Duodenal mucosa (tissue), 2 donors: ENCODE data around the gene CFAP100.

ENCODE experiments used
- H3K27ac ChIP-seq: one replicate; pipeline ENCODE4 v1.7.0; 2013; ENCODE audit warnings: low read depth, low read length
- H3K27me3 ChIP-seq, 2 donors: one replicate each; pipeline ENCODE4 v1.7.0; 2013; ENCODE audit warnings: low read length in 2 of 2, control low read depth in 1 of 2; ENCODE audit not compliant: insufficient read depth in 2 of 2, control insufficient read depth in 1 of 2
- H3K36me3 ChIP-seq, 2 donors: one replicate each; pipeline ENCODE4 v1.7.0; 2013; ENCODE audit warnings: low read length in 2 of 2, control low read depth in 1 of 2; ENCODE audit not compliant: insufficient read depth in 2 of 2, control insufficient read depth in 1 of 2
- H3K4me1 ChIP-seq, 2 donors: one replicate each; pipeline ENCODE4 v1.7.0; 2013; ENCODE audit warnings: low read length in 2 of 2, control low read depth in 1 of 2; ENCODE audit not compliant: insufficient read depth in 2 of 2, control insufficient read depth in 1 of 2
- H3K4me3 ChIP-seq, 2 donors: one replicate each; pipeline ENCODE4 v1.7.0; 2013; ENCODE audit warnings: low read length in 2 of 2, low read depth in 1 of 2
- H3K9ac ChIP-seq, 2 donors: one replicate each; pipeline ENCODE4 v1.7.0; 2013; ENCODE audit warnings: low read length in 2 of 2, low read depth in 1 of 2
- H3K9me3 ChIP-seq, 2 donors: one replicate each; pipeline ENCODE4 v1.7.0; 2013; ENCODE audit warnings: low read length in 2 of 2, control low read depth in 1 of 2; ENCODE audit not compliant: control insufficient read depth in 1 of 2

The CFAP100 gene

DNA sequence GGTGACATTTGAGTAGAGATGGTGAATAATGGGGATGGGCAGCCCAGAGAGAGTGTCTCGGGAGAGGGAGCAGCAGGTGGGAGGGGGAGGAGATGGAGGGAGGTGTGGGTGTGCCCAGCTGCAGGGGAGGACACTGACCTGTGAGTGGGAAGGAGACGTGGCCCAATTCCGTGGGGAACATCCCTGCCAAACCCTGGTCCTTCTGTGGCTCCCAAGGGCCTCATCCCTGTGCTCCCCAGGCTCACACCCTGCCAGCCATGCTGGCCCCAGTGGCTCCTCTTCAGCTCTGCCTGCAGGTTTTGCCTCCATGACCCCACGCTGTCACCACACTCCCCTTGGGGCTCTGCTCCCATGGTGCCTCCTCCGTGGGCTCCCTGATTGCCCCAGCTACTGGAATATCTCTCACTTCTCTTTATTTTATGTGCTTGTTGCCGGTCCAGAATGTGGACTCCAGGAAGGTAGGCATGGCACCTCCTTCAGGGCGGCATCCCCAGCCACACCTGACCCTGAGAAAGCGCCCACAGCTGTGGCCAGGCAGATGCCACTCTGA is 7.0 kb downstream of the CFAP100 start:
- Histone ChIP-seq H3K36me3 (no peaks in the 10 kb centered on the region), H3K27me3 (no peaks in the 10 kb centered on the region), H3K9ac (no peak overlapping the region), H3K4me3 (no peak overlapping the region), H3K9me3 (no peaks in the 10 kb centered on the region), H3K4me1 (no peaks in the 10 kb centered on the region), H3K27ac (no peak overlapping the region)

DNA sequence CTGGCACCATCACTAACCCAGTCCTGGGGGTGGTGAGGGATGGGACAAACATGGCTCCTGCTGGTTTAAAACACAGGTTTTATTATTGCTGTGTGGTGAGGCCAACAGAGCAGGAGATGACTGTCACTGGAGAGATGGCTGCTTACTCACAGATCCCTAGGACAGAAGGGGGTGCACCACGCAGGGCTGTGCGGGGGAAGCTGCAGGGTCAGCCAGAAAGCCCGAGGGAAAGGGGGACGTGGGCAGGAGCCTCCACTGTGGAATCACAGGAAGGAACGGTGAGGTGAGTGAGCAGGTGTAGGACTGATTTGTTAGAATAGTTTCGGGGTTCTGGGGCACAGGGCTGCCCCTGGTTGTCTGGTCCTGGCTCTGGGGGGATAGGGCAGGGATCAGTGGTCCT is 7.5 kb downstream of the CFAP100 start:
- no peaks in the 10 kb centered on the region for H3K9me3 ChIP-seq
- H3K36me3 ChIP-seq: no peaks in the 10 kb centered on the region
- H3K27ac ChIP-seq: no peak overlapping the region
- no peaks in the 10 kb centered on the region for H3K27me3 ChIP-seq
- H3K4me3 ChIP-seq: no peak overlapping the region
- no peaks in the 10 kb centered on the region for H3K4me1 ChIP-seq
- no peak overlapping the region for H3K9ac ChIP-seq

DNA sequence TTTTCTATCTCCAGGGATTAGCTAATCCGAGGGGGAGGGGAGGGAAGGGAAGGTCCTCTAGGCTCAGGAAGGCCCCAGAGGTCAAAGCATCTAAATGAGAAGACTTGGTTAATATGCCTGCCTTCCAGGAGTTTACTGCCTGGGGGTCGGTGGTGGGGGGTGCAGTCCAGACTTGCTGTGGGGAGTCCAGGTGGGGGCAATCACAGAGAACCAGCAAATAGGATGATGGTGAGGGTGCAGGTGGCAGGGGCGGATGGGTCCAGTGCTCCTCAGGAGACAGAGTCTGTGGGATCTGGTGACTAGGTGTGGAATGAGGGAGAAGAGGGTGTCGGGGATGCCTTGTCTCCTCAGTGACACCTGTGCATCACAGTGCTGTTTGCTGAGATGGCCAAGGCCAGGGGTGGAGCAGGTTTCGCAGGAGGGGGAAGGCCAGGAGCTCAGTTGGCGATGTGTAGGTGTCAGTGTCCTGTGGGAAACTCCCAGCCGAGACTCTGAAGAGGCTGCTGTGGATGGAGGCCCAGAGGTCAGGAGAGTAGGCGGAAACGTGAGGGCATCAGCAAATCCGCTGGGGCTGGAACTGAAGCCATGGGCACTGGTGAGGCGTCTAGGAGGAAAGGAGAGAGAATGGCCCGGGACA is 8.1 kb downstream of the CFAP100 start:
- no peaks in the 10 kb centered on the region for H3K27me3 ChIP-seq
- H3K36me3 ChIP-seq: no peaks in the 10 kb centered on the region
- H3K9ac ChIP-seq: no peak overlapping the region

DNA sequence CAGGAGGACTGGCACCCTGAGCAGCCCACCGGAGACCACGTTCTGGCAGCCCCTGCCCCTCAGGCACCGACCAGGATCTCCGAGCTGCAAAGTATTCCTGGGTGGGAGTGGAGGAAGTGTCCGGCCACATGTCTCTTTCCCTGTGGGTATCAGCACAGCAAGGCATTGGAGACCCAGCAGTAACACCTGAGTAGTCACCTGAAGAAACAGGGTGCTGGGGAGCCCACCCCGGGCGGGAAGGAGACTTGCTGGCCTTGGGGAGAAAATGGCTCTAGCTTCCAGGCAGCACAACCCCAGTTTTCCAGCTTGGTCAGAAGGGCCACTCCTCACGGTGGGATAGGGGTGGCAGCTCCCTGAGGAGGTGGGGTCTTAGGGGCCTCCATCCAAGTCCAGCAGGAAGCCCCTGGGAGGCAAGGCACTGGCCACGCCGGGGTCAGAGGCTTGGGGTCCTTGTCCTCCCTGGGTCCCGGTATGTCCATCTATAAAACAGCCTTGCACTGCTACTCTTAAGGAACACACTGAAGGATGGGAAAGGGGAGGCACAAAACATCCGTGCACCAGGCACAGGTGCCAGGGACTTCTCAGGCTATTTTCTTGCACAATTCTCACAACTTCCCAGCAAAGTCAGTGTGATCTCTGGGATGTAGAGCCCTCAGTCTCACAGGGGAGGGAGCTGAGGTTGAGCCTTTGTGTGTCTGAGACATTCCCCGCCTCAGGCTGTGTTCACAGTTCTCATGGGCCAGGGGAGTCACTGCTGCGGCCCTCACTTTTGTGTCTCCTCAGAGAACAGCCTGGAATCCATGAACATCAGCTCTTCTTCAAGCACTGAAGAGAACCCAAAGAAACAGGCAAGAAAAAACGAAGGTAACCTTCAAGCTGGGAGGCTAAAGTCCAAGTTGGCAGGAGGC is 11.9 kb downstream of the CFAP100 start:
- H3K4me3 ChIP-seq: no peak overlapping the region
- H3K36me3 ChIP-seq: no peaks in the 10 kb centered on the region
- no peak overlapping the region for H3K9ac ChIP-seq
- H3K27me3 ChIP-seq: no peaks in the 10 kb centered on the region
- no peaks in the 10 kb centered on the region for H3K9me3 ChIP-seq
- no peak overlapping the region for H3K27ac ChIP-seq
- H3K4me1 ChIP-seq: no peaks in the 10 kb centered on the region

More for the DNA sequence above, 8.1 kb downstream of the CFAP100 start:
- Histone ChIP-seq H3K27ac (no peak overlapping the region), H3K4me1 (no peaks in the 10 kb centered on the region), H3K9me3 (no peaks in the 10 kb centered on the region), H3K4me3 (no peak overlapping the region)

DNA sequence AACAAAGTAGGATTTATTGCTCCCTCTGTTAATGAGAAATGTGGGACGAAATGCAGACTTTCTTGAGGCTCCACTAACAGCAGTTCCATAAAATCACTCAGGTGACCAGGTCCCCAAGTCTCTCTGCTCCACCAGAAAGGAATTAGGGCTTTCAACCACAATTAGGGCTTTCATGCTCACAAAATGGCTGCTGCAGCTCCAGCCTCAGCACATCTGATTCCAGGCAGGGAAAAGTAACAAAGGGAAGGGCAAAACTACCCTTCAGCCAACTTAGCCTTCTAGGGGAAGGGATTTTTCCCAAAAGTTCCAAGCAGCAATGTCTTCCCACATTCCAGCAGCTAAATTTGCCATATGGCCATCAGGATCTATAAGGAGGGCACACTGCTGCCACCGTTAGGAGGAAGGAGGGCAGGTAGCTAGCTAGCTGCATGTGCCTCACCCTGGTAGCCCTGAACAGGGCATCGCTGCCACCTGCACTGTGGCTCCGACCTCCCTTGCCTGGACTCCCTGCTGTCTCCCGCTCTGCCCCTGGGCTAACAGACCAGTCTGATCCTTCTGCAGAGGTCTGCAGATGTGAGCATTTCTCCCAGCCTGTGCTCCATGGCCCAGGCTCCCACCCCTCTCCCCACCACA is 12.8 kb downstream of the CFAP100 start:
- no peak overlapping the region for H3K27ac ChIP-seq
- no peaks in the 10 kb centered on the region for H3K36me3 ChIP-seq
- H3K9ac ChIP-seq: no peak overlapping the region
- peaks cover 0 to 3% of the 10 kb centered on the region in 2 donors for H3K27me3 ChIP-seq
- H3K4me3 ChIP-seq: no peak overlapping the region
- no peaks in the 10 kb centered on the region for H3K9me3 ChIP-seq
- no peaks in the 10 kb centered on the region for H3K4me1 ChIP-seq

DNA sequence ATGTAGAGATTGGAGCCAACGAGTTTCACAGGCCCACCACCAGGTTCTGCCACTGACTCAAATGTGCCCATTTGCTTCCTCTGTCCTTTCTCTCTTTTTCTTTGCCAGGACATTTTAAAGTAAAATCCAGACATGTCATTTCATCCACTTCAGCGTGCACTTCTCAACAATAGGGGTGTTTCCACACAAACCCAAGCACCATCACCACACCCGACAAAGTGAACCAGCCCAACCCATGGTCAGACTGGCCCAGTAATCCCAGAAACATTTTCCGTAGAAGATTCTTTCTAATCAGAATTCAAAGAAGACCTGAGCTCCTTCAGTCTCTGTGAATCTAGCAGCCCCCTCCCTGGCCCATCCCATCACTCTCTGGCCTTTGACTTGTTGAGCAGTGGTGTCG is 13.4 kb downstream of the CFAP100 start:
- Histone ChIP-seq H3K27me3 (peaks cover 0 to 7% of the 10 kb centered on the region in 2 donors), H3K4me1 (no peaks in the 10 kb centered on the region), H3K27ac (no peak overlapping the region), H3K4me3 (no peak overlapping the region), H3K9me3 (no peaks in the 10 kb centered on the region), H3K36me3 (no peaks in the 10 kb centered on the region), H3K9ac (no peak overlapping the region)

DNA sequence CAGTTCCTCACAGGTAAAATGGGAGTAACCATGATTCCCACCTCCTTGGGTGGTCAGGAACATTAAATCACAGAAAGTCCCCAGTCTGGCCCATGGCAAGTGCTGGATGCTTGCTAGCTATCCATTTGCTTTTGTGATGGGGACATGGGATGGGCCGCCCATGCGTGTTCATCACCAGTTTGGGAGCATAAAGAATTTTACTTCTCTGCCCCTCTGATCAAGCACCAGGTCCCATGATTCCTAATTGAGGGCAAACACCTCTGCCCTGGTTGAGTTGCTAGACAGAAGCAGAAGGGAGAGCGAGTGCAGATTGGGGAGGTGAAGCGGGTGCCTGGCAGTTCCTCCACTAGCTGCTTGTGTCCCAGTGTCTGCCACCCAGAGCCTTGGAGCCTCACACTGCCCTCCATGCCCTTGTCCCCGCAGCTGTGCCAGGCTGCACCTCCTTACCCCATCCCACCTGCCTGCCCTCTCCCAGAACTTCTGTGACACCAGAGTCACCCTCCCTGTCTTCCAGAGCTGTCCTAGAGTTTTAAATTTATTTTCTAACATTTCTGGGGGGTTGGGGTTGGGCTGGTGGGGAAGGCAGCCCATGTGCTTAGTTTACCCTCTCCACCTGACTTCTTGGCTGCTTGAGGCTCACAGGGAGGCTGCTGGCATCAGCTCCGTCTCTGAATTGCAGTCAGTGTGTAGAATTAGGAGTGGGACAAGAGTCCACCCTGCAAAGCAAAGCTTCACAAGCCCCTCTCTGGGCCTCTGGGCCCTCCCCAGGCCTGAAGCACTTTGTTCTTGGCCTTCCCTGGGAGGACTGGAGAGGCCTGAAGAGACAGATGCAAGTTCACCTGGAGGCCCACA is 18.4 kb downstream of the CFAP100 start:
- Histone ChIP-seq H3K4me3 (no peak overlapping the region), H3K4me1 (no peaks in the 10 kb centered on the region), H3K27ac (no peak overlapping the region), H3K27me3 (peaks cover 5 to 13% of the 10 kb centered on the region in 2 donors), H3K36me3 (no peaks in the 10 kb centered on the region), H3K9me3 (no peaks in the 10 kb centered on the region), H3K9ac (no peak overlapping the region)

DNA sequence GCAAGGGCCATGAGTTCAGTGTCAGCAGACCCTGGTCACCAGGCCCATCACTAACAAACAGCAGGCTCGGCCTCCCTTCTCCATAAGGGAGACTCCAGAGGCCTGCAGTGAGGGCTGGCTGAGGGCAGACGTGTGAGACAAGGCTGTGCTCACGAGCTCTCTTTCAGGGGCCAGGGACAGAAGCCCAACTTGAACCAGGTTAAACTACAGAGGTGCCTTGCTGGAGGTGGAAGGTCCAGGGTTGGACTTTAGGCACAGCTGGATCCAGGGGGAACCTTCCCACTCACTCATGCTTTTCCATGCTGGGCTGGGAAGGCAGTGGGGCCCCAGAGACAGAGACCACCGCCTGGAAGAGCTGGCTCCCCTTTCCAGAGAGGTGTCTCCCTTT is 19.0 kb downstream of the CFAP100 start:
- no peaks in the 10 kb centered on the region for H3K4me1 ChIP-seq
- no peak overlapping the region for H3K4me3 ChIP-seq
- H3K27me3 ChIP-seq: peaks cover 5 to 13% of the 10 kb centered on the region in 2 donors
- H3K9me3 ChIP-seq: no peaks in the 10 kb centered on the region
- no peaks in the 10 kb centered on the region for H3K36me3 ChIP-seq
- H3K27ac ChIP-seq: no peak overlapping the region
- H3K9ac ChIP-seq: no peak overlapping the region

DNA sequence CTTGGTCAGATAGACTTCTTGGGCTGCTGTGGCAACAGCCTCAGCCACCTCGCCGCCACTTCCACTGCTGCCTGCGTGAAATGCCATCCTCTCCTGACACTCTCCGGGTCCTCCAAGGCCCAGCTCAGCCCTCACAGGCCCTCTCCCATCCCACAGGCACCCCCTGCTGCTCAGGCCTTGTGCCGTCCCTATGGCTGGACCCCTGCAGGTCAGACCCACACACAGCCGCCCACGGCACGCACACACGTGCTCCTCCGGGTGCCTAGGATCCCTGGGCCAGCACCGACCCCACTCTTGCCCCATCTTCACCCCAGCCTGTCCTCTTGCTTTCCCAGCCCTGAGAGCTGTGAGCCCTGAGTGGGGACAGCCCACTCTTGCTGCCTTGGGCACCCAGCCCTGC is 19.7 kb downstream of the CFAP100 start:
- H3K4me1 ChIP-seq: no peaks in the 10 kb centered on the region
- H3K27me3 ChIP-seq: peaks cover 5 to 13% of the 10 kb centered on the region in 2 donors
- H3K27ac ChIP-seq: no peak overlapping the region
- H3K9ac ChIP-seq: no peak overlapping the region
- H3K4me3 ChIP-seq: no peak overlapping the region
- no peaks in the 10 kb centered on the region for H3K9me3 ChIP-seq
- H3K36me3 ChIP-seq: no peaks in the 10 kb centered on the region
